Measurements from ENCODE around the gene PCBP3. TPM values are rescaled to one million over a fixed set of nuclear protein-coding genes. Genes with fewer than 3 reads are reported as not detected.

Gene PCBP3
- total and polyA plus RNA-seq, 2 of the 8 experiments (the other 6 are each of a cell fraction or from before 2014, with no cell fraction given): 3.5 to 6.3 TPM

DNA sequence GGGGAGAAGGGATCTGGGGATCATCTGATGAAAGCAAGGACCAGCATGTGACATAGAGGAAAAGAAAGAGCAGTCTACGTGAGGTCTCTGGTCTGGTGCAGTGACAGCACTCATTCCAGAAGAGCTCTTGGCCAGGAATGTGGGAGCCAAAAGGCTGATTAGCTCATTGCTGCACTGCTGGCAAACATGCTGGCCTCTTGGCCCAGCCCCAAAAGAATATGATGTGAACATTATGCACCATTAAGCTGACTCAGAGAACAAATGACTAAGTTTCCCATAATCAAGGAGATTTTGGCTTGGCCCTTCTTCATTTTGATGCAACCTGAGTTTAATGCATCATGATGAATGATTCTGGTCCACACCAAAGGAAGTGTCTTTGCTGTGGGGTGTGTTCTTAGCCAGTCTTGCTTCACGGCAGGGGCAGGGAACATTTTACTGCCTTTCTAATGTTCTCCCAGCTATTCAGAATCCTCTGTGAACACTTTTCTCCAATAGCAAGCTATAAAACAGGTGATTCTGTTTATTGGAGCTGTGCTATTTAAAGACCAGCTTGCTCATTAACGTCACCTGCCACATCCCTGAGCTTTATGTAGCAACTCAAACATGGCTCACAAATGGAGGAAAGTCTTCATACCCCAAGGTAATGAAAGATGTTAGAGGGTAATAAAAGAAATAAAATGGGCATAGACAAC, 55.1 kb downstream of the PCBP3 start:
- H2BK15ac ChIP-seq (ENCODE audit: low read length): no peak overlapping the region
- FAIRE-seq: no peak
- H3K79me1 ChIP-seq (ENCODE audit: low read depth, low read length): no peaks in the 10 kb centered on the region; the same call in 1 of the 2 replicates
- H2BK20ac ChIP-seq (ENCODE audit: low read length): no peak overlapping the region
- H2AFZ ChIP-seq (ENCODE audit: low read length): no peak overlapping the region
- no peak overlapping the region for H2BK12ac ChIP-seq (ENCODE audit: low read depth, low read length)
- H2BK120ac ChIP-seq (replicated peaks; ENCODE audit: low read depth, low read length): no peak overlapping the region
- H3K9me3 ChIP-seq (ENCODE audit: insufficient read depth in 2 of 2, low read depth in 1 of 2, low read length in 1 of 2): no peaks in the 10 kb centered on the region; a peak in 1 of 4 replicates
- H3K18ac ChIP-seq (ENCODE audit: extremely low read depth, low read length): no peak overlapping the region
- H3K56ac ChIP-seq (replicated peaks; ENCODE audit: insufficient read length, low read depth, low read length): no peak overlapping the region
- no peaks in the 10 kb centered on the region for H3K27me3 ChIP-seq (replicated peaks in 1 of 4; ENCODE audit: control insufficient read depth in 3 of 4, extremely low read depth in 1 of 4, insufficient read depth in 3 of 4, low read length in 3 of 4)
- no peaks in the 10 kb centered on the region for H3K79me2 ChIP-seq (ENCODE audit: control insufficient read depth in 1 of 2, insufficient read depth in 2 of 2, low read length in 2 of 2)
- H4K5ac ChIP-seq (ENCODE audit: insufficient read length, low read depth, low read length): no peak overlapping the region
- no peak overlapping the region for H3K14ac ChIP-seq (ENCODE audit: insufficient read length)
- no peak for DNase-seq (ENCODE audit: low read depth in 1 of 2, low spot score in 2 of 2)
- ChIA-PET CTCF (ENCODE audit: partially characterized antibody) (interaction anchor here (0.5 to 3.7 kb wide), 8 partner anchors 9 to 616 kb away, joined by 3 to 13 read pairs (median 3); no protein-coding TSS in a partner anchor), POLR2A (ENCODE audit: partially characterized antibody) (no interaction called here)
- no peak overlapping the region for H3K23ac ChIP-seq (ENCODE audit: insufficient read length)
- H4K91ac ChIP-seq (replicated peaks; ENCODE audit: insufficient read length, low read length): no peak overlapping the region
- no peaks in the 10 kb centered on the region for H3K23me2 ChIP-seq (ENCODE audit: low read depth, low read length)
- no peak overlapping the region for H4K8ac ChIP-seq (ENCODE audit: extremely low read depth, insufficient read depth, low read length)
- H3K27ac ChIP-seq (ENCODE audit: low read depth, low read length): no peak overlapping the region
- H3K4me1 ChIP-seq (replicated peaks in 1 of 4; ENCODE audit: control insufficient read depth in 3 of 4, insufficient read depth in 4 of 4, low read length in 3 of 4): no peaks in the 10 kb centered on the region
- H3K9ac ChIP-seq (replicated peaks in 1 of 4; ENCODE audit: extremely low read depth in 1 of 4, low read depth in 3 of 4, low read length in 3 of 4): no peak overlapping the region
- no peak overlapping the region for H2AK5ac ChIP-seq (ENCODE audit: low read depth, low read length)
- no peak overlapping the region for H3K4ac ChIP-seq (replicated peaks; ENCODE audit: insufficient read length, low read depth, low read length)
- 84% methylated on average over 3 of the region's 3 CpGs; no CpG with 5 or more reads in 1 of the 2 experiments for WGBS, 2 experiments (ENCODE audit: extremely low coverage in 1 of 2, insufficient coverage in 1 of 2, insufficient read length in 1 of 2, insufficient replicate concordance in 2 of 2, low coverage in 1 of 2, low lambda C conversion rate in 2 of 2, missing lambda C conversion rate in 1 of 2)
- H2BK5ac ChIP-seq (ENCODE audit: low read depth, low read length): no peak overlapping the region
- H3K4me2 ChIP-seq (ENCODE audit: insufficient read depth in 1 of 2, low read depth in 2 of 2, low read length in 2 of 2): no peak overlapping the region
- no peaks in the 10 kb centered on the region for H3K36me3 ChIP-seq (ENCODE audit: control insufficient read depth in 2 of 4, insufficient read depth in 4 of 4, low read length in 3 of 4)
- H3K4me3 ChIP-seq (ENCODE audit: extremely low read depth in 1 of 4, insufficient read depth in 2 of 4, low read depth in 3 of 4, low read length in 4 of 4): no peak overlapping the region
- H4K20me1 ChIP-seq (replicated peaks in 1 of 2; ENCODE audit: control insufficient read depth in 1 of 2, insufficient read depth in 2 of 2, low read length in 2 of 2): no peaks in the 10 kb centered on the region
- TF ChIP-seq, protein P1, sequence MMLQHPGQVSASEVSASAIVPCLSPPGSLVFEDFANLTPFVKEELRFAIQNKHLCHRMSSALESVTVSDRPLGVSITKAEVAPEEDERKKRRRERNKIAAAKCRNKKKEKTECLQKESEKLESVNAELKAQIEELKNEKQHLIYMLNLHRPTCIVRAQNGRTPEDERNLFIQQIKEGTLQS (IDR thresholded peaks at IDR 0.05; ENCODE audit: insufficient read depth, low read depth, low read length): no peak
- TF ChIP-seq MAFK (IDR thresholded peaks at IDR 0.05; ENCODE audit: low read depth, low read length): no peak
